ENCODE data around the gene GPATCH8. TPM values are rescaled to one million over a fixed set of nuclear protein-coding genes. Genes with fewer than 3 reads are reported as not detected.
A peak's percentile ranks its signal among the peaks of the same experiment; 100 is the strongest.

The GPATCH8 gene
- total RNA-seq, 5 donors from 2014 or later (not counting 1 experiment from before 2014, with no cell fraction given): 68.1 to 86.0 (median 69.0) TPM

- Mint-ChIP-seq H3K9me3 (no peaks in the 10 kb centered on the region), H3K4me1 (peaks cover 7 to 12% (median 7%) of the 10 kb centered on the region in 3 donors), H3K27me3 (peaks cover 0 to 12% of the 10 kb centered on the region in 2 donors), H3K36me3 (no peaks in the 10 kb centered on the region), H3K4me3 (no peak overlapping the region), H3K27ac (no peak overlapping the region)
- no peaks in the 10 kb centered on the region for H3K9me3 ChIP-seq
- CTCF ChIA-PET: interaction anchor here (0.6 to 1.2 kb wide), 4 partner anchors 11 to 1576 kb away, joined by 3 read pairs; no protein-coding TSS in a partner anchor
- H3K27ac ChIP-seq (ENCODE audit: low read length): no peak overlapping the region
- H3K27me3 ChIP-seq (replicated peaks in 1 of 2; ENCODE audit: control insufficient read depth in 2 of 2, extremely low read depth in 1 of 2, insufficient read depth in 2 of 2, low read length in 1 of 2): peaks cover 0 to 39% of the 10 kb centered on the region in 2 experiments
- H3K4me3 ChIP-seq (ENCODE audit: control insufficient read depth in 1 of 2, extremely low read depth in 1 of 2, low read length in 1 of 2): no peak overlapping the region
- WGBS (ENCODE audit: insufficient coverage): 95% methylated on average over 8 of the region's 9 CpGs
- H3K4me1 ChIP-seq (ENCODE audit: control insufficient read depth in 1 of 2, extremely low read depth in 1 of 2, insufficient read depth in 2 of 2, low read length in 2 of 2): peaks cover 0 to 12% of the 10 kb centered on the region in 2 experiments
- no peak for DNase-seq
- POLR2A ChIA-PET: no interaction called here
- no peaks in the 10 kb centered on the region for H3K36me3 ChIP-seq (ENCODE audit: control insufficient read depth in 2 of 2, extremely low read depth in 1 of 2, insufficient read depth in 1 of 2, low read length in 1 of 2)
- ATAC-seq (replicated peaks in 1 of 4): no peak
These were observed 145.1 kb downstream of the GPATCH8 start for GRCh38 chr17:44358066-44358465.

GRCh38 chr17:44356241-44356640 is 147.0 kb downstream of the GPATCH8 start:
- peaks cover 0 to 9% of the 10 kb centered on the region in 2 donors for H3K36me3 ChIP-seq (ENCODE audit: control insufficient read depth in 2 of 2, extremely low read depth in 1 of 2, insufficient read depth in 1 of 2, low read length in 1 of 2)
- peaks cover 0 to 9% of the 10 kb centered on the region in 2 experiments for H3K4me1 ChIP-seq (ENCODE audit: control insufficient read depth in 1 of 2, extremely low read depth in 1 of 2, insufficient read depth in 2 of 2, low read length in 2 of 2)
- no peak overlapping the region for H3K4me3 ChIP-seq (ENCODE audit: control insufficient read depth in 1 of 2, extremely low read depth in 1 of 2, low read length in 1 of 2)
- H3K27ac ChIP-seq (ENCODE audit: low read length): no peak overlapping the region
- no peaks in the 10 kb centered on the region for H3K9me3 ChIP-seq
- ChIA-PET CTCF (interaction anchor here in 1 of 2 donors (0.8 kb wide), 1 partner anchor 930 kb away, joined by 3 read pairs; no protein-coding TSS in a partner anchor), POLR2A (no interaction called here)
- DNase-seq (no peak), ATAC-seq (replicated peaks in 1 of 4) (no peak)
- Mint-ChIP-seq H3K4me3 (no peak overlapping the region), H3K36me3 (peaks cover 3% of the 10 kb centered on the region), H3K27me3 (peaks cover 0 to 4% of the 10 kb centered on the region in 2 donors), H3K9me3 (no peaks in the 10 kb centered on the region), H3K4me1 (peaks cover 7 to 15% (median 9%) of the 10 kb centered on the region in 3 donors), H3K27ac (no peak overlapping the region)
- H3K27me3 ChIP-seq (replicated peaks in 1 of 2; ENCODE audit: control insufficient read depth in 2 of 2, extremely low read depth in 1 of 2, insufficient read depth in 2 of 2, low read length in 1 of 2): peaks cover 0 to 28% of the 10 kb centered on the region in 2 experiments
- WGBS (ENCODE audit: insufficient coverage): 79% methylated on average over 11 of the region's 11 CpGs

- H3K4me3 ChIP-seq (ENCODE audit: control insufficient read depth in 1 of 2, extremely low read depth in 1 of 2, low read length in 1 of 2): no peak overlapping the region
- Mint-ChIP-seq H3K9me3 (no peaks in the 10 kb centered on the region), H3K4me3 (peak overlapping the region; percentile 3 to 44 (median 30)), H3K4me1 (peaks cover 9 to 16% (median 10%) of the 10 kb centered on the region in 3 donors), H3K27ac (no peak overlapping the region), H3K36me3 (peaks cover 3% of the 10 kb centered on the region), H3K27me3 (peaks cover 0 to 4% of the 10 kb centered on the region in 2 donors)
- H3K27me3 ChIP-seq (replicated peaks in 1 of 2; ENCODE audit: control insufficient read depth in 2 of 2, extremely low read depth in 1 of 2, insufficient read depth in 2 of 2, low read length in 1 of 2): peaks cover 0 to 23% of the 10 kb centered on the region in 2 experiments
- H3K36me3 ChIP-seq (ENCODE audit: control insufficient read depth in 2 of 2, extremely low read depth in 1 of 2, insufficient read depth in 1 of 2, low read length in 1 of 2): peaks cover 0 to 9% of the 10 kb centered on the region in 2 donors
- peaks cover 0 to 14% of the 10 kb centered on the region in 2 experiments for H3K4me1 ChIP-seq (ENCODE audit: control insufficient read depth in 1 of 2, extremely low read depth in 1 of 2, insufficient read depth in 2 of 2, low read length in 2 of 2)
- POLR2A ChIA-PET: no interaction called here
- CTCF ChIA-PET: interaction anchor here in 1 of 2 donors (0.8 to 1.7 kb wide), 2 partner anchors 29 to 930 kb away, joined by 3 to 5 read pairs; no protein-coding TSS in a partner anchor
- H3K9me3 ChIP-seq: no peaks in the 10 kb centered on the region
- no peak overlapping the region for H3K27ac ChIP-seq (ENCODE audit: low read length)
- ATAC-seq (replicated peaks in 1 of 4) (no peak), DNase-seq (no peak)
- WGBS (ENCODE audit: insufficient coverage): 65% methylated on average over 5 of the region's 17 CpGs
These were observed 147.5 kb downstream of the GPATCH8 start for GRCh38 chr17:44355642-44356099.

- CTCF ChIA-PET: interaction anchor here in 1 of 2 donors (0.5 to 1.7 kb wide), 2 partner anchors 28 to 137 kb away, joined by 3 to 5 read pairs; no protein-coding TSS in a partner anchor
- Mint-ChIP-seq H3K36me3 (peaks cover 3% of the 10 kb centered on the region), H3K27me3 (peaks cover 0 to 4% of the 10 kb centered on the region in 2 donors), H3K9me3 (no peaks in the 10 kb centered on the region), H3K27ac (no peak overlapping the region), H3K4me3 (peak overlapping the region; percentile 52 to 72 (median 72)), H3K4me1 (peaks cover 9 to 17% (median 12%) of the 10 kb centered on the region in 3 donors)
- Histone ChIP-seq H3K4me1 (ENCODE audit: control insufficient read depth in 1 of 2, extremely low read depth in 1 of 2, insufficient read depth in 2 of 2, low read length in 2 of 2) (peaks cover 0 to 15% of the 10 kb centered on the region in 2 experiments), H3K27ac (ENCODE audit: low read length) (no peak overlapping the region), H3K27me3 (replicated peaks in 1 of 2; ENCODE audit: control insufficient read depth in 2 of 2, extremely low read depth in 1 of 2, insufficient read depth in 2 of 2, low read length in 1 of 2) (peaks cover 0 to 21% of the 10 kb centered on the region in 2 experiments), H3K36me3 (ENCODE audit: control insufficient read depth in 2 of 2, extremely low read depth in 1 of 2, insufficient read depth in 1 of 2, low read length in 1 of 2) (peaks cover 0 to 9% of the 10 kb centered on the region in 2 donors), H3K9me3 (no peaks in the 10 kb centered on the region), H3K4me3 (ENCODE audit: control insufficient read depth in 1 of 2, extremely low read depth in 1 of 2, low read length in 1 of 2) (peak overlapping the region in 1 of 2 donors; percentile 66)
- peak in 29 of 35 experiments; percentile 15 to 74 (median 46) for DNase-seq
- 43% methylated on average over 57 of the region's 77 CpGs for WGBS (ENCODE audit: insufficient coverage)
- POLR2A ChIA-PET: interaction anchor here in 1 of 2 donors (0.6 kb wide), 1 partner anchor 9 kb away, joined by 3 read pairs; the partner anchor contains the start of gene FAM171A2
- peak; percentile 53 to 61 (median 56) for ATAC-seq (replicated peaks in 1 of 4)
These were observed 148.3 kb downstream of the GPATCH8 start for GRCh38 chr17:44354582-44355561.

GRCh38 chr17:44353672-44354331 is 149.4 kb downstream of the GPATCH8 start:
- no peaks in the 10 kb centered on the region for H3K9me3 Mint-ChIP-seq
- POLR2A ChIA-PET: no interaction called here
- WGBS (ENCODE audit: insufficient coverage): 15% methylated on average over 98 of the region's 98 CpGs
- ATAC-seq (replicated peaks in 1 of 4): peak; percentile 32 to 37 (median 36)
- H3K4me3 Mint-ChIP-seq: peak overlapping the region; percentile 52 to 58 (median 54)
- Histone ChIP-seq H3K27ac (ENCODE audit: low read length) (no peak overlapping the region), H3K36me3 (ENCODE audit: control insufficient read depth in 2 of 2, extremely low read depth in 1 of 2, insufficient read depth in 1 of 2, low read length in 1 of 2) (peaks cover 0 to 9% of the 10 kb centered on the region in 2 donors), H3K4me1 (ENCODE audit: control insufficient read depth in 1 of 2, extremely low read depth in 1 of 2, insufficient read depth in 2 of 2, low read length in 2 of 2) (peaks cover 0 to 15% of the 10 kb centered on the region in 2 experiments), H3K27me3 (replicated peaks in 1 of 2; ENCODE audit: control insufficient read depth in 2 of 2, extremely low read depth in 1 of 2, insufficient read depth in 2 of 2, low read length in 1 of 2) (peaks cover 0 to 20% of the 10 kb centered on the region in 2 experiments), H3K4me3 (ENCODE audit: control insufficient read depth in 1 of 2, extremely low read depth in 1 of 2, low read length in 1 of 2) (peak overlapping the region; percentile 36 to 66), H3K9me3 (no peaks in the 10 kb centered on the region)
- DNase-seq: peak in 9 of 35 experiments; percentile 9 to 35 (median 23)
- no peak overlapping the region for H3K27ac Mint-ChIP-seq
- no peaks in the 10 kb centered on the region for H3K27me3 Mint-ChIP-seq
- CTCF ChIA-PET: interaction anchor here (0.5 to 1.7 kb wide), 4 partner anchors 27 to 137 kb away, joined by 3 to 5 read pairs (median 3); no protein-coding TSS in a partner anchor
- peaks cover 5 to 12% (median 7%) of the 10 kb centered on the region in 3 donors for H3K4me1 Mint-ChIP-seq
- peaks cover 3% of the 10 kb centered on the region for H3K36me3 Mint-ChIP-seq
